B cell (primary cell): Measurements from ENCODE around the gene CD4. TPM values are rescaled to one million over a fixed set of nuclear protein-coding genes. Genes with fewer than 3 reads are reported as not detected.

ENCODE experiments used
- ATAC-seq: fragments of 200-7000 bp; cut with Tn5 transposase; one replicate; pipeline ENCODE4 v1.10.0; 2021; ENCODE audit warnings: low read depth, mild to moderate bottlenecking, moderate number of reproducible peaks, moderate library complexity
- CTCF ChIA-PET: fragments of 350-600 bp; sonication (Branson Sonifier 250); formaldehyde crosslinking; loops from one replicate; lab custom pipeline; 2021; ENCODE audit warnings: antibody characterized with exemption, inconsistent platforms; lab: Charles Lee
- POLR2A ChIA-PET: fragments of 350-600 bp; sonication (Branson Sonifier 250); formaldehyde crosslinking; loops from one replicate; lab custom pipeline; 2021; ENCODE audit warnings: antibody characterized with exemption; lab: Charles Lee
- DNase-seq: peaks from one replicate; pipeline ENCODE4 v3.0.0; 2013
- H2AFZ ChIP-seq: 2 replicates; pipeline ENCODE4 v1.6.1; 2012; ENCODE audit warnings: mild to moderate bottlenecking, low read depth, low read length; ENCODE audit not compliant: insufficient read depth, poor library complexity, severe bottlenecking
- H3K27ac ChIP-seq, 2 donors: 1 replicate in 1 of 2; 2 replicates in 1 of 2; pipeline ENCODE4 v1.5.1; 2012 to 2013; ENCODE audit warnings: low read length in 2 of 2, mild to moderate bottlenecking in 2 of 2, moderate library complexity in 1 of 2
- H3K27me3 ChIP-seq, 4 experiments: fragments of 200-600 bp in 1 of 4; sonication (generic) in 1 of 4; replicated peaks in 1 of 4; 1 replicate in 2 of 4; 2 replicates in 2 of 4; pipeline versions ENCODE4 v1.6.1 to v1.7.0; 2013 to 2016; ENCODE audit warnings: low read length in 3 of 4, mild to moderate bottlenecking in 2 of 4, mixed read lengths in 1 of 4, moderate library complexity in 1 of 4; ENCODE audit not compliant: insufficient read depth in 4 of 4, control insufficient read depth in 3 of 4; ENCODE audit errors: control extremely low read depth in 1 of 4
- H3K36me3 ChIP-seq, 2 experiments: replicated peaks in 1 of 2; 1 replicate in 1 of 2; 2 replicates in 1 of 2; pipeline versions ENCODE4 v1.6.1 to v1.7.1; 2013; ENCODE audit warnings: low read length in 1 of 2; ENCODE audit not compliant: insufficient read depth in 2 of 2, control insufficient read depth in 1 of 2; ENCODE audit errors: control extremely low read depth in 1 of 2, extremely low read depth in 1 of 2
- H3K4me1 ChIP-seq, 2 donors: fragments of 200-600 bp in 1 of 2; sonication (generic) in 1 of 2; 1 replicate in 1 of 2; 2 replicates in 1 of 2; pipeline versions ENCODE4 v1.5.1 to v1.6.1; 2013 to 2017; ENCODE audit warnings: low read length in 2 of 2; ENCODE audit not compliant: control insufficient read depth in 2 of 2, insufficient read depth in 2 of 2
- H3K4me2 ChIP-seq: replicated peaks from 2 replicates; pipeline ENCODE3; 2012; ENCODE audit warnings: mild to moderate bottlenecking, low read depth, low read length; ENCODE audit not compliant: poor library complexity, severe bottlenecking
- H3K4me3 ChIP-seq, 5 experiments: fragments of 200-600 bp in 1 of 5; sonication (generic) in 1 of 5; 1 replicate in 3 of 5; 2 replicates in 2 of 5; pipeline versions ENCODE4 v1.5.1 to v1.7.0; 2011 to 2016; ENCODE audit warnings: low read length in 4 of 5, mild to moderate bottlenecking in 4 of 5, low read depth in 2 of 5, control low read depth in 1 of 5, moderate library complexity in 1 of 5; ENCODE audit not compliant: insufficient read depth in 1 of 5; ENCODE audit errors: control extremely low read depth in 1 of 5, extremely low read depth in 1 of 5
- H3K79me2 ChIP-seq: fragments of 200-600 bp; sonication (generic); one replicate; pipeline ENCODE4 v1.6.0; 2016; ENCODE audit warnings: low read length; ENCODE audit not compliant: control insufficient read depth, insufficient read depth
- H3K9ac ChIP-seq: fragments of 200-600 bp; sonication (generic); 2 replicates; pipeline ENCODE4 v1.6.1; 2017; ENCODE audit warnings: mild to moderate bottlenecking, low read length, moderate library complexity
- H3K9me3 ChIP-seq, 3 donors: one replicate each; pipeline versions ENCODE4 v1.6.1 to v1.7.1; 2013; ENCODE audit warnings: low read length in 2 of 3; ENCODE audit not compliant: control insufficient read depth in 2 of 3, insufficient read depth in 1 of 3; ENCODE audit errors: control extremely low read depth in 1 of 3
- H4K20me1 ChIP-seq: 2 replicates; pipeline ENCODE4 v1.6.0; 2012; ENCODE audit warnings: mild to moderate bottlenecking, low read length; ENCODE audit not compliant: insufficient read depth, control insufficient read depth, poor library complexity, severe bottlenecking
- H3K27ac Mint-ChIP-seq: one replicate; pipeline ENCODE4 v1.8.0; 2021; ENCODE audit warnings: mixed read lengths
- H3K27me3 Mint-ChIP-seq: one replicate; pipeline ENCODE4 v1.8.0; 2021; ENCODE audit warnings: mixed read lengths
- H3K4me1 Mint-ChIP-seq: one replicate; pipeline ENCODE4 v1.8.0; 2021; ENCODE audit warnings: mixed read lengths
- H3K4me3 Mint-ChIP-seq: one replicate; pipeline ENCODE4 v1.8.0; 2021; ENCODE audit warnings: mixed read lengths
- H3K9me3 Mint-ChIP-seq: one replicate; pipeline ENCODE4 v1.8.0; 2022; ENCODE audit warnings: mixed read lengths; ENCODE audit not compliant: insufficient read depth
- EZH2 ChIP-seq: IDR thresholded peaks from 2 replicates; pipeline ENCODE4 v1.6.1; 2012; ENCODE audit warnings: borderline replicate concordance, low read depth, mild to moderate bottlenecking, moderate library complexity, low read length; ENCODE audit not compliant: insufficient read depth, poor library complexity, severe bottlenecking
- WGBS: methylation state at CpG from one replicate; pipeline ENCODE4 v1.1.5; 2013; ENCODE audit warnings: missing lambda C conversion rate; ENCODE audit not compliant: insufficient coverage; 5-methylcytosine and 5-hydroxymethylcytosine counted together
- intact Hi-C: fragments of 100-400 bp; cut with micrococcal nuclease; formaldehyde crosslinking; loops from one replicate; pipeline ENCODE4 v1.10.0; 2022
- polyA plus RNA-seq: library from polyadenylated mRNA; depleted of rRNA; stranded (reverse); fragments of >200 nt; gene quantifications from 2 replicates; pipeline ENCODE4 v1.2.3, GENCODE V29; 2012
- total RNA-seq, 2 donors: library from RNA; stranded (reverse); fragments of 120-200 nt in 1 of 2; gene quantifications; 1 replicate in 1 of 2; 2 replicates in 1 of 2; pipeline versions ENCODE4 v1.2.3 to v1.2.4, GENCODE V29; 2013 to 2022
- TF ChIP-seq, protein P1 (sequence below): fragments of 200-600 bp; IDR thresholded peaks from one replicate; pipeline ENCODE4 v1.8.0; 2022; ENCODE audit warnings: antibody characterized with exemption, mild to moderate bottlenecking

The CD4 gene
- total and polyA plus RNA-seq, 2 donors (not counting 1 experiment from before 2014, with no cell fraction given): 0.49 to 2.2 TPM

DNA sequence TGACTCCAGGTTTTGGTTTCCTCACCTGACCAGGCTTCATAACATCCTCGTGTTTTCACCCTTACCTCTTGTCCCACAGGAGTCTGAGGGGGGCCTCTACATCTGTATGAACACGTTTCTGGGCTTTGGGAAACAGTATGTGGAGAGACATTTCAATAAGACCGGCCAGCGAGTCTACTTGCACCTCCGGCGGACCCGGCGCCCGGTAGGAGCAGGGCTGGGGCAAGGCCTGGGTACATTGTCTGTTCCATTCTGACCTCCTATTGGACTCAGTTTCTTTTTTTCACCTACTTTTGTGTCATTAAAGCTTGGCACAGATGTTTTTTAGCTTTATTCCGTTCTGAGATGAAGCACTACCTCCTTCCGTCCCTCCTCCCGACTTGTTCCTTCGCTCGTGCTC, 66.0 kb downstream of the CD4 start:
- H4K20me1 ChIP-seq: peaks cover 5% of the 10 kb centered on the region
- intact Hi-C loops: no loop called here
- H3K4me1 ChIP-seq: peaks cover 6 to 22% of the 10 kb centered on the region in 2 donors
- Mint-ChIP-seq H3K9me3 (no peaks in the 10 kb centered on the region), H3K27ac (no peak overlapping the region), H3K27me3 (no peaks in the 10 kb centered on the region), H3K4me1 (peaks cover 16% of the 10 kb centered on the region), H3K4me3 (no peak overlapping the region)
- no peaks in the 10 kb centered on the region for H3K27me3 ChIP-seq
- H3K27ac ChIP-seq: no peak overlapping the region
- DNase-seq (no peak), ATAC-seq (no peak)
- CTCF ChIA-PET: interaction anchor here (1.0 to 6.7 kb wide), 3 partner anchors 15 to 102 kb away, joined by 3 to 136 read pairs (median 3); partner anchors contain the start of genes MLF2, SPSB2 and TPI1
- H3K9ac ChIP-seq: no peak overlapping the region
- H3K9me3 ChIP-seq: no peaks in the 10 kb centered on the region
- H3K4me3 ChIP-seq: no peak overlapping the region
- H2AFZ ChIP-seq: no peak overlapping the region
- TF ChIP-seq, protein P1, sequence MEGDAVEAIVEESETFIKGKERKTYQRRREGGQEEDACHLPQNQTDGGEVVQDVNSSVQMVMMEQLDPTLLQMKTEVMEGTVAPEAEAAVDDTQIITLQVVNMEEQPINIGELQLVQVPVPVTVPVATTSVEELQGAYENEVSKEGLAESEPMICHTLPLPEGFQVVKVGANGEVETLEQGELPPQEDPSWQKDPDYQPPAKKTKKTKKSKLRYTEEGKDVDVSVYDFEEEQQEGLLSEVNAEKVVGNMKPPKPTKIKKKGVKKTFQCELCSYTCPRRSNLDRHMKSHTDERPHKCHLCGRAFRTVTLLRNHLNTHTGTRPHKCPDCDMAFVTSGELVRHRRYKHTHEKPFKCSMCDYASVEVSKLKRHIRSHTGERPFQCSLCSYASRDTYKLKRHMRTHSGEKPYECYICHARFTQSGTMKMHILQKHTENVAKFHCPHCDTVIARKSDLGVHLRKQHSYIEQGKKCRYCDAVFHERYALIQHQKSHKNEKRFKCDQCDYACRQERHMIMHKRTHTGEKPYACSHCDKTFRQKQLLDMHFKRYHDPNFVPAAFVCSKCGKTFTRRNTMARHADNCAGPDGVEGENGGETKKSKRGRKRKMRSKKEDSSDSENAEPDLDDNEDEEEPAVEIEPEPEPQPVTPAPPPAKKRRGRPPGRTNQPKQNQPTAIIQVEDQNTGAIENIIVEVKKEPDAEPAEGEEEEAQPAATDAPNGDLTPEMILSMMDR: no peak
- no peak for TF ChIP-seq EZH2
- peaks cover 0 to 53% of the 10 kb centered on the region in 2 experiments for H3K36me3 ChIP-seq
- peaks cover 48% of the 10 kb centered on the region for H3K79me2 ChIP-seq
- 97% methylated on average over 13 of the region's 14 CpGs for WGBS
- H3K4me2 ChIP-seq: no peak overlapping the region
- POLR2A ChIA-PET: interaction anchor here (5.3 kb wide), 1 partner anchor 12 kb away, joined by 49 read pairs; the partner anchor contains the start of gene TPI1

DNA sequence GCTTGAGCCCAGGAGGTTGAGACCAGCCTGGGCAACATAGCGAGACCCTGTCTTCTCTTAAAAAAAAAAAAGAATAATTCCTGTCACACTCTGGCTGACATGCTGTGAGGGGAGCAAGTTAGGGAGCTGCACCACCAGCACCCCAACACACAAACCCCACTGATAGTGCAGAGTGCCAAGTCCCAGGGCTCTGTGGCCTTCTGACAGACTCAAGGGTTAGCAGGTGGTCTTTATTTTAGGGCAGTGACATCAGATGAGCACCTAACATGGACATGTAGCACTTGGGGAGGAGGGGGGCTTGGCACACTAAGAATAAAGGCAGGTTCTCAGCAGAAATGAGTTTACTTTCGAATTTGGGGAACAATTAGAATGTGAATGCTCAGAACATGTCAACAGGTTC, 69.5 kb downstream of the CD4 start:
- CTCF ChIA-PET: interaction anchor here (2.4 kb wide), 1 partner anchor 11 kb away, joined by 7 read pairs; no protein-coding TSS in a partner anchor

More for the DNA sequence above, 69.5 kb downstream of the CD4 start:
- peaks cover 0 to 81% of the 10 kb centered on the region in 2 experiments for H3K36me3 ChIP-seq
- no peak overlapping the region for H3K27ac ChIP-seq
- Mint-ChIP-seq H3K27me3 (no peaks in the 10 kb centered on the region), H3K4me3 (no peak overlapping the region), H3K4me1 (no peaks in the 10 kb centered on the region), H3K9me3 (no peaks in the 10 kb centered on the region), H3K27ac (no peak overlapping the region)
- no peak overlapping the region for H3K4me3 ChIP-seq
- no peak for DNase-seq
- 100% methylated on average over 1 of the region's 2 CpGs for WGBS
- H3K9ac ChIP-seq: no peak overlapping the region
- H4K20me1 ChIP-seq: peaks cover 5% of the 10 kb centered on the region
- no peaks in the 10 kb centered on the region for H3K4me1 ChIP-seq
- intact Hi-C loops: no loop called here
- no peak for ATAC-seq
- no peak overlapping the region for H2AFZ ChIP-seq
- no peaks in the 10 kb centered on the region for H3K9me3 ChIP-seq
- H3K4me2 ChIP-seq: no peak overlapping the region
- H3K79me2 ChIP-seq: peaks cover 42% of the 10 kb centered on the region
- POLR2A ChIA-PET: no interaction called here
- TF ChIP-seq, protein P1: no peak
- no peak for TF ChIP-seq EZH2
- H3K27me3 ChIP-seq: no peaks in the 10 kb centered on the region
